ENCODE data around the gene DNASE2.

DNASE2 gene

DNA sequence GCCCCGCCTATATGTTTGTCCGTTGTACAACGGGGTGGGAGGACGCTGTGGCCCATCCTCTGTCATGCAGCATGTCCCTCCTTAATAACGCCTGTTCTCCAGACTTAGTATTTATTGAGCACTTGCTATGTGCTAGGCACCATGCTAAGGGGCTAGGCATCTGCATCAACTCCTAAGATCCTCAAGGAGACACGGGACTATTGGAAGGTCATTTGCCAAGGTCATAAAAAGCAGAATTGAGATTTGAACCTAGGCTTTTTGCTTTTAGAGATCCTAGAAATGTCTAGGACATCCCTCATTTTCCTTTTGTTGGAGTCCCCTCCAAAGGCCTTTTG, 44.8 kb downstream of the DNASE2 start:
- no peak for DNase-seq

DNA sequence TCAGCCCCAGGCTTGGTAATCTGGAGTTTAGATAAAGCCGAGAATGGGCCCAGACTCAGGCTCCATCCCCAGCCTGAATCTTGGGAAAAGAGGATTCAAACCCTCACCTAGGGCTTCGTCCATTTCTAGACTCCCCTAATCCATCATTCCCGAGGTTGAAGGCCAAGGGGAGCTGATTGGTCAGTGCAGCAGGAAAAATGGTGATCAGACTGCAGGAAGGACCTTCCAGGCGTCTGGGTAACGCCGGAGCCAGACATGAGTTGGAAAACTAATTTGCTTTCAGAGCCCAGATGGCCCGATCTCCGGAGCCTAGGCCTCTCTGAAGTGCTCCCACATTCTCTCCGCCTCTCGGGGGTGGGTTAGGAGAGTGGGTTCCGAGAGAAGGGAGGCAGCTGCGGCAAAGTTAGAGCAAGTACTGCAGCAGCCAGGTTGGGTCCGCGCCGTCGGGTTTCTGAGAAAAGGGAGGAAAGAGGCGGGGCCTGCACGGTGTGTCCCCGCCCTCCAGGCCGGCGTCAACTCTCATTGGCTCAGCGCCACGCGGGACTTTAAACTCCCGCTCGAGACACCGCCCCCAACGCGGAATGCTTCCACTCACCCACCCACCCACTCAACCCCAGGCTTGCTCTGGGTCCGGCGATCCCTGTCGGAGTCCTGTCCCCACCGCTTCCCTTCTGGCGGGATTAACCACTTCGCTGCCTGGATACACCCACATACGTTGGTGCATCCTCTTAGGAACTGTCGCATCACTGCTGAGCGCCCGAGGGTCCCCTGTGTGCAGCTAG, 46.1 kb downstream of the DNASE2 start:
- peak in 24 of 58 donors; percentile 9 to 72 (median 33) for DNase-seq

DNA sequence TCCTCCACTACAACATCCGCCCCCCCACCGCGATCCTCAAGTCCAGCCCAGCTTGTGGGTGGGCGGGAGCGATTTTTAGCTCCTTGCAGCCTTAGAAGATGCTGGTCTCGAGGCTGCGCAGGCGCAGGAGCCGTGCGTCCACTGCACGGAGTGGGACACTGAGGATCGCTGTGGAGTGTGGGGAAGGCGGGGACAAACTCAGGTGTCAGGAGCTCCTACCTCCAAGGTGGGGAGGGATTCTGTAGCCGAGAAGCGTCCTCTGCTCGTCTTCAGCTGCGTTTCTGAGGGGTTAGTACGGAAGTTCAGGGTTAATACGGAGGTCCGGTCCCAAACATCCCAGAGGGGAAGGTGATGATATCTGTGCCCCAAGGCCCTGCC, 46.7 kb downstream of the DNASE2 start, which contains the start of gene RTBDN:
Gene RTBDN, minus strand, starts transcription at position 14 of the 378 bp plus-strand sequence. CDS start 4,600 bp downstream, outside the sequence.
- DNase-seq = peak in 32 of 58 donors; percentile 4 to 78 (median 42)

DNA sequence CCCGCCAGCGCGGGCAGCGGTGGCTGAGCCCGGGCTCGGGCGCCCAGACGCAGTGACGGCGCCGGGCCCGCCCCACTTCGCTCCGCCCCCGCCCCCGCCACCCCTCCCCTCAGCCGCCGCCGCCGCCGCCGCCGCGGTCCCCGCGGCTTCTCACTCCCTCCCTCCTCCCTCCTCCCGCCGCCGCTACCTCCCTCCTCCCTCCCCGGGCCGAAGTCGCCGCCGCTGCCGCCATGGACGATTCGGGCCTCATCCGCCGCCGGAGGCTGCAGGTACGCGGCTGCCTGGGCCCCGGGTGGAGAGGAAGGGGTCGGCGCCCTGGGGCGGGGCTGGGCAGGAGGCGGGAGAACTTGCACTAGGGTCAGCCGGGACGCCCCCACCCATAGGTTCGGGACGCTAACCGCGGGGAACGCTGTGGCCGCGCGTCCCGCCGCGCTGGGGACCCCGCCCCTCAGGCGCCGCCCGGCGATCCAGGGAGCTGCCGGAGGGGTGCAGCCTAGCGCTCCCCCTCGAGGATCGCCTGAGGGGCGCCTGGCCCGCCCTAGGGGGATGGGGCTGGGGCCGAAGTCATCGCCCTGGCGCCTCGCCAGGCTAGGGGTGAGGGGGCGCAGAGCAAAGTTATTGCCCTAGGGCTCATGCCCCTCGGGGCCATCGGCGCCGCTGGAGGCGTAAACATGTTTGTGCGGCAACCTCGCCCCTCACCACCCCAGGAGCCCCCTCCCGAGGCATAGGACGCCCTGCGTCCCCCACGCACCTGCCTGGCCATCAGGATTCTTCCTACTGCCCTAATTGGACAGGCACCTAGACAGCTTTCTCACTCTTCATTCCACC, 47.3 kb downstream of the DNASE2 start:
- DNase-seq = peak in 21 of 58 donors; percentile 4 to 66 (median 28)

DNA sequence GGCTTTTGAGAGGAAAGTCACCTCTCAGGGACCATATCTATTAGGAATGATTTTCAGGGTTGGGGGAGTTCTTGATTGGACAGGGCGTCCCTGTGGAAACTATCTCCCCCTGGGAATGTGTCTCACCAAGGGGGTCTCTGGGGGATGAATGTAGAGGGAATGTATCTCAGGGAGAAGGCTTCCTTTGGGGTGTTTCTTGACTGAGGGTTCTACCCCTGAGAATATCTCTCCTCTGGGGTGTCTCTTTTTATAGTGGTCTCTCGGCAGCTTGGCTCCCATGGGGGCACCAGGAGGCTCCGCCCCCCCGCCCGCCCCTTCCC, 47.9 kb downstream of the DNASE2 start:
- DNase-seq = no peak

DNA sequence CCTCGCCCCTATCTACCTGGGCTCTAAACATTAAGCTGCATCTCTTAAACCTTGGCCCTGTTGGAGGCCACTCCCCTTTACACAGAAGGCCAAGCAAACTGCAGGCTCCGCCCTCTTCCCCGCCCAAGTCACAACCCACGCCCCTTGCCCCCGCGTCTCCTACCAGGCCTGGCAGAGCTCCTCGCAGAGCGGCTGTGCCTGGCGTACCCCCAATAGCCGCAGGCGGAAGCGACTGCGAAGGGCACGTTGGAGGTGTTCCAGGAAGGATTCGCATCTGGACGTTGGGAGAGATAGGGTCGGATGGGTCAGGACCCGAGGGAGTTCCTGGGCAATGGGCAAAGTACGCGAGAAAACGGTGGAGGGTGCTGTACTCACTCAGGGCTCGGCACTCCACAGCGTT, 52.8 kb downstream of the DNASE2 start:
- no peak for DNase-seq

DNA sequence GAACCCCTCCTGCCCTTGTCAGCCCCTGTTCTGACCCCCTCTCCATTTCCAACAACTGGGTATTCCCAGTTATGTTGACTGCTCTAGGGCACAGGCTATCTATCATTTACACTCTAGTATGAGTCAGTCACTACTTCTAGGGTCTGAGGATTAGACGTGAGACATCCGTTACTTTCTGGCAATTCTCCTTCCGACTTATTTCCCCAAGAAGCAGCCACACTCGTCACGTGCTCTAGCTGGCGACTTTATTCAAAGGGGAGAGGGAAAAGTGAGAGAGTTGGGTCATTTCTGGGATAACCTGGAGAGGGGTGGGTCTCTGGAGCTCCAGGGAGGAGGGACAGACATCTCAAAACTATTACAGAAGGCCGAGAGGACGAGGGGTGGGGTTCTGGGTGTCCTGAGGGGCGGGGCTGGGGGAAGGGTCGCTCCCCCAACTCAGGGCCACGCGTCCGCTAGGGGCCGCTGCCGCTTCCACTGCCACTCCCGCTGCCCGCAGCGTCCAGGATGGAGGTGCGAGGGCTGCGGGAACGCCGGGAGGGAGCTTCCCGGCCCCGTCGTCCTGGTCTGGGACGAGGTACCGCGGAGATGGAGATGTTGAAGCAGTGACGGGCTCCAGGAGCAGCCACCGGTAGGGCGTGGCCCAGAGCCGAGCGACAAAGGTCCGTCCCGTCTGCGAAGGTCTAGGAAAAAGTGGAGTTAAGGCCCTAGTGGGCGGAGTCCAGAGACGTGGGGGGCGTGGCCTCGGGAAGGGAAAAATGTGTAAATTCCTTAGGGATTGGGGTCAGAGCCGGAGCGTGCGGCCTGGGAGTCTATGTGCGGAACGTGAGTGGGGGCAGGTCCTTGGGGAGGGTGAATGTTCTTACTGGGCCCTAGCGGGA, 55.8 kb downstream of the DNASE2 start:
- DNase-seq = no peak

Measured in anterior cingulate cortex (tissue), 58 donors.